Activated B cell treated with CpG ODN at 0.5 μM for 24 hours (primary cell): ENCODE results near the gene ARHGAP12. TPM values are rescaled to one million over a fixed set of nuclear protein-coding genes. Genes with fewer than 3 reads are reported as not detected.

Experiments used
- ATAC-seq: fragments of 200-7000 bp; cut with Tn5 transposase; one replicate; pipeline ENCODE4 v1.10.0; 2021; ENCODE audit warnings: low read depth, mild to moderate bottlenecking, moderate library complexity
- CTCF ChIA-PET: fragments of 350-600 bp; sonication (Branson Sonifier 250); formaldehyde crosslinking; loops from one replicate; lab custom pipeline; 2021; ENCODE audit warnings: antibody characterized with exemption; lab: Charles Lee
- POLR2A ChIA-PET: fragments of 350-600 bp; sonication (Branson Sonifier 250); formaldehyde crosslinking; loops from one replicate; lab custom pipeline; 2021; ENCODE audit warnings: antibody characterized with exemption; lab: Charles Lee
- DNase-seq: peaks from one replicate; pipeline ENCODE4 v3.0.0; 2022
- H3K27ac Mint-ChIP-seq: one replicate; pipeline ENCODE4 v1.8.0; 2020; ENCODE audit warnings: mixed read lengths
- H3K27me3 Mint-ChIP-seq: one replicate; pipeline ENCODE4 v1.8.0; 2021; ENCODE audit warnings: mixed read lengths
- H3K36me3 Mint-ChIP-seq: one replicate; pipeline ENCODE4 v1.8.0; 2021; ENCODE audit warnings: low read depth, mixed read lengths
- H3K4me1 Mint-ChIP-seq: one replicate; pipeline ENCODE4 v1.8.0; 2021; ENCODE audit warnings: mixed read lengths
- H3K4me3 Mint-ChIP-seq: one replicate; pipeline ENCODE4 v1.8.0; 2020; ENCODE audit warnings: mild to moderate bottlenecking, mixed read lengths
- H3K9me3 Mint-ChIP-seq: one replicate; pipeline ENCODE4 v1.8.0; 2020; ENCODE audit warnings: mixed read lengths
- CTCF ChIP-seq: fragments of 200-600 bp; IDR thresholded peaks from one replicate; pipeline ENCODE4 v1.8.0; 2022; ENCODE audit warnings: antibody characterized with exemption, mild to moderate bottlenecking
- intact Hi-C: fragments of 100-400 bp; cut with micrococcal nuclease; formaldehyde crosslinking; loops from one replicate; pipeline ENCODE4 v1.15.1; 2024
- total RNA-seq: library from RNA; stranded (reverse); gene quantifications from 2 replicates; pipeline ENCODE4 v1.2.3, GENCODE V29; 2022

Gene ARHGAP12
- total RNA-seq, 1 donor from 2014 or later = 23.2 TPM

GRCh38 chr10:31830887-31831286 lies 97.7 kb downstream of the ARHGAP12 start:
- intact Hi-C loops = no loop called here
- ATAC-seq (no peak), DNase-seq (no peak)
- ChIA-PET POLR2A (no interaction called here), CTCF (no interaction called here)
- no peak overlapping the region for H3K27ac Mint-ChIP-seq
- no peaks in the 10 kb centered on the region for H3K9me3 Mint-ChIP-seq
- peaks cover 45% of the 10 kb centered on the region for H3K36me3 Mint-ChIP-seq
- H3K4me1 Mint-ChIP-seq = no peaks in the 10 kb centered on the region
- H3K4me3 Mint-ChIP-seq = no peak overlapping the region
- no peaks in the 10 kb centered on the region for H3K27me3 Mint-ChIP-seq
- TF ChIP-seq CTCF = no peak

- no peak overlapping the region for H3K27ac Mint-ChIP-seq
- no peak for ATAC-seq
- POLR2A ChIA-PET = no interaction called here
- H3K4me1 Mint-ChIP-seq = no peaks in the 10 kb centered on the region
- H3K36me3 Mint-ChIP-seq = peaks cover 49% of the 10 kb centered on the region
- no peaks in the 10 kb centered on the region for H3K27me3 Mint-ChIP-seq
- no peak overlapping the region for H3K4me3 Mint-ChIP-seq
- CTCF ChIA-PET = no interaction called here
- DNase-seq = no peak
- no peak for TF ChIP-seq CTCF
- H3K9me3 Mint-ChIP-seq = no peaks in the 10 kb centered on the region
- intact Hi-C loops = no loop called here
Observed at GRCh38 chr10:31829776-31830175, 98.9 kb downstream of the ARHGAP12 start.

GRCh38 chr10:31823358-31823757 lies 105.3 kb downstream of the ARHGAP12 start:
- no peak for TF ChIP-seq CTCF
- ChIA-PET CTCF (no interaction called here), POLR2A (no interaction called here)
- no peak overlapping the region for H3K27ac Mint-ChIP-seq
- no peaks in the 10 kb centered on the region for H3K9me3 Mint-ChIP-seq
- H3K4me3 Mint-ChIP-seq = no peak overlapping the region
- ATAC-seq (no peak), DNase-seq (no peak)
- H3K4me1 Mint-ChIP-seq = no peaks in the 10 kb centered on the region
- intact Hi-C loops = no loop called here
- H3K27me3 Mint-ChIP-seq = no peaks in the 10 kb centered on the region
- peaks cover 48% of the 10 kb centered on the region for H3K36me3 Mint-ChIP-seq

- no peaks in the 10 kb centered on the region for H3K27me3 Mint-ChIP-seq
- ChIA-PET POLR2A (no interaction called here), CTCF (interaction anchor here (1.0 to 1.7 kb wide), 2 partner anchors 40 to 1135 kb away, joined by 4 to 5 read pairs; no protein-coding TSS in a partner anchor)
- H3K9me3 Mint-ChIP-seq = no peaks in the 10 kb centered on the region
- no peaks in the 10 kb centered on the region for H3K4me1 Mint-ChIP-seq
- H3K36me3 Mint-ChIP-seq = peaks cover 52% of the 10 kb centered on the region
- H3K27ac Mint-ChIP-seq = no peak overlapping the region
- no peak overlapping the region for H3K4me3 Mint-ChIP-seq
- no peak for TF ChIP-seq CTCF
- intact Hi-C loops = no loop called here
- DNase-seq (no peak), ATAC-seq (no peak)
Observed at GRCh38 chr10:31822616-31823318, 105.9 kb downstream of the ARHGAP12 start.

- Mint-ChIP-seq H3K27me3 (no peaks in the 10 kb centered on the region), H3K4me3 (no peak overlapping the region), H3K9me3 (no peaks in the 10 kb centered on the region), H3K4me1 (no peaks in the 10 kb centered on the region), H3K27ac (no peak overlapping the region), H3K36me3 (peaks cover 54% of the 10 kb centered on the region)
- TF ChIP-seq CTCF = no peak
- ATAC-seq = no peak
- intact Hi-C loops = no loop called here
- POLR2A ChIA-PET = no interaction called here
- DNase-seq = no peak
- CTCF ChIA-PET = interaction anchor here (0.9 to 1.7 kb wide), 3 partner anchors 9 to 1134 kb away, joined by 3 to 5 read pairs (median 4); no protein-coding TSS in a partner anchor
Observed at GRCh38 chr10:31822150-31822549, 106.5 kb downstream of the ARHGAP12 start.
